Activated CD8-positive, alpha-beta memory T cell treated with anti-CD3 and anti-CD28 coated beads for 4 hours (primary cell): ENCODE measurements around the gene KLHL6.
"Not testable (repeated sequence)": the region's sequence is repeated elsewhere in the genome, so short reads cannot be mapped to it uniquely, and the experiment has no call there.

Experiments used
- DNase-seq, 2 donors: peaks; one replicate each; pipeline ENCODE4 v3.0.0-alpha.2; 2020; ENCODE audit warnings: low read depth in 2 of 2

KLHL6 gene

DNA sequence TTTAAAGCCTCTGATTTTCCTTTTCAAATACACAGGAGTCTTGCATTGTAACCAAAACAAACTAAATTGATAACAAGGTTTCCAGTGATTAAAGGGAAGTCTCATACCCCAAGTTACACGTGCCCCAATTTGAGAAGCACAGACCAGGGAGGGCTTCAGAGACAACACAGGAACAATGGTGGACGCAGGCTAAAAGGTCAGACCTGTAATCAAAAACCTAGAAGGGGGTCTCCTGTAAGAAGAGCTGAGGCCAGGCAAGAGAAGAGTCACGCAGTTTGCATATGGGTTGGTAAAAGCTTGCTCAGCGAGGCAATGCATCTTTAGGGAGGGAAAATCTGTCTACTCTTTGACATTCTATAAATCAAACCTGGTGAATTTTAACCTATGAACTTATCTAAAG, 68.5 kb downstream of the KLHL6 start:
- DNase-seq, result no peak

DNA sequence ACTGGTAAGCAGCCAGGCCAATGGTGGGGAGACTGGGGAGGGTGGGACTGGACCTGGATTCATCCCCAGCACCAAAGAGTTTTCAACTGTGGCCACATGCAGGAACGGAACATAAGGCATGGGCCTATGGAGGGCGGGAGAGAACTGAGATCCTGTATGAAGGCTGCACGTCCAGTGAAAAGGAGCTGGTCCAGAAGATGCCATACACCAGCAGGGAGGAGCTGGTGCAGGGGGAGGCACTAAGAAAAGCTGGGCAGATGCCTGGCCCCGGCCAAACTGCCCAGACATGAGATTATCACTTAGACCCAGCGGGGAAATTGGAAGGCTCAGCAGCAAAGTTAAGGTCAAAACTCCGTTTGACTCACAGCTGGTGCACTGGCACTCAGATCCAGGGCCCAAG, 69.0 kb downstream of the KLHL6 start:
- no peak for DNase-seq

DNA sequence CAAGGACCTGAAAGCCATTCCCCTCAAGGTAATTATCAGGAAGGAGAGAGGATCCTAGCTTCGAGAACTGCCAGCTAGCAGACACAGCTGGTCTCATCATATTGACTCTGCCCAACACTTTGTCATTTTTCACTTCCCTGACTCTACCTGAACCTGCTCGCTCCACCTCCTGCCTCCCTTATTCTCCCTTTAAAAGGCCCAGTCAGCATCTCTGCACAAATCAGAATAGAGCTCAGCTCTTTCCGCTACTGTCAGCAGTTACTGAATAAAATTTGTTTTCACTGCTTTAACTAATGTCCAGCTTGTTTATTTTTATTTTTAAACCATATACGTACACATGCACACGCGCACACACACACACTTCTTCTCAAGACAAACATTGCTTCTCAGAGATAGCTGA, 69.9 kb downstream of the KLHL6 start:
- no peak for DNase-seq

DNA sequence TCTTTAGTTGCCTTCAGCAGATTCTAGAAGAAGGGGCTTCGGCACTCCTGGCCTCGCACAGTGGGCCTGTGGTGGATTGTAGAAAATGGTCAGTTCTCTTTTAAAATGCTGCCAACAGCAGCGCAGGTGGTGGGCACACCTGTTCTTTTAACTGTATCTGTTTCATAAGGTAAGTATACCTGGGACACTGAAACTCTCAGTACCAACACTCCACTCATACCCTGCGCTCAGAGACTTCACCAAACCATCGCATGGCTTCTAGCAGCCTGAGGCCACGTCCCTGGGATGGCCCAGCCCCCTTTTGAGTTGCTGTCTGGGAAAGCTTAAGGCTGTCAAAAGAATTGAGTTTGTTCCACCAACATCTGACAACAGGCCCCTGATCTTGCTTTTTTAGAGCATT, 70.4 kb downstream of the KLHL6 start:
- no peak for DNase-seq

DNA sequence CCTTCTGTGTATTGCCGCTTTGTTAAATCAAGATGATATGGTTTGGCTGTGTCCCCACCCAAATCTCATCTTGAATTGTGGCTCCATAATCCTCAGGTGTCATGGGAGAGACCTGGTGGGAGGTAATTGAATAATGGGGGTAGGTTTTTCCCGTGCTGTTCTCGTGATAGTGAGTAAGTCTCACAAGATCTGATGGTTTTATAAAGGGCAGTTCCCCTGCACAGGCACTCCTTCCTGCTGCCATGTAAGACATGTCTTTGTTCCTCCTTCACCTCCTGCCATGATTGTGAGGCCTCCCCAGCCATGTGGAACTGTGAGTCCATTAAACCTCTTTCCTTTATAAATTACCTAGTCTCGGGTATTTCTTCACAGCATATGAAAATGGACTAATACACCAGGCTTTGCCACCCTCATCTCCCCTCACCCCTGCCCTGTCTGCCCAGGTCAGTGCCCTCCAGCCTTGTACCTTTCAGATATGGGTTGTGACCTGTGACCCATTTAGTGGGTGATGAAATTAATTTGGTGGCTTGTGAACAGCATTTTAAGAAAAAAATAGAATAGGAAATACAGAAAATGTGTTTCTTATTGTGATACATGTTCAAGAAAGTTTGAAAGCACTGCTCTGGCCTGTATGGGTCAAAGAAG, 71.0 kb downstream of the KLHL6 start:
- no peak for DNase-seq

DNA sequence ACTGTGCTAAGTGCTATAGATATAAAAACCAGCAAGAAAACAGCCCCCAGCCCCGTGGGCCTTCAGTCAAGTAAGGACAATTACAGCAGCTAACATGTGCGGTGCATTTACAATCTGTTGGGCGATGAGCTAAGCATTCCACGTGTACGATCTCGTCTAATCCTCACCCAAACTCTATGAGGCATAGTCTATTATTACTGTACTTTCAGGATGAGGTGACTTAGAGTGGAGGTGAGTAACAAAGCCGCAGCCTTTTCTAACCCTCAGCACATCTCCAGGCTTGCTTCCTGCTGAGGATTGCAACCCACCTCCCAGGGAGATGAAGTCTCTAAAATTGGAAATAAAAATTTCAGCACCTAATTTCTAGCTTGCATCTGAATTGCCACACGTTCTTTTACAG, 73.9 kb downstream of the KLHL6 start:
- no peak for DNase-seq

DNA sequence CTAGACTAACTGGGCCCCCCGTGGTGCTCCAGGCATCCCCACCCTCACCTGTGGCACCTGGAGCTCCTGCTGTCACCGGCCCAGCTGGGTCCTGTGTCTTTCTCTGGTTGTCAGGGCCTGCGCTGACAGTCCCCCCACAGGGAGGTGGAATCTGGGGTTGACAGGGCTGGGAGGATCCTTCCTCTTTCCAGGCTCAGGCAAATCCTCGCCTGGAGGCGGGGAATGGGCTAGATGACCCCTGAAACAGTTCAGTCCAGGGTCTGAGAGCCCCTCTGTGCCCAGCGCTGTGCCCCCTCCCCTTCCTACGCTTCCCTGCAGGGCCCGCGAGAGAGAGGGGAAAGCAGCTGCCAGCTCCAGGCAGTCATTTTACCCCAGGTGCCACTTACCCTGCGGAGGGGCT, 77.0 kb downstream of the KLHL6 start:
- no peak for DNase-seq

DNA sequence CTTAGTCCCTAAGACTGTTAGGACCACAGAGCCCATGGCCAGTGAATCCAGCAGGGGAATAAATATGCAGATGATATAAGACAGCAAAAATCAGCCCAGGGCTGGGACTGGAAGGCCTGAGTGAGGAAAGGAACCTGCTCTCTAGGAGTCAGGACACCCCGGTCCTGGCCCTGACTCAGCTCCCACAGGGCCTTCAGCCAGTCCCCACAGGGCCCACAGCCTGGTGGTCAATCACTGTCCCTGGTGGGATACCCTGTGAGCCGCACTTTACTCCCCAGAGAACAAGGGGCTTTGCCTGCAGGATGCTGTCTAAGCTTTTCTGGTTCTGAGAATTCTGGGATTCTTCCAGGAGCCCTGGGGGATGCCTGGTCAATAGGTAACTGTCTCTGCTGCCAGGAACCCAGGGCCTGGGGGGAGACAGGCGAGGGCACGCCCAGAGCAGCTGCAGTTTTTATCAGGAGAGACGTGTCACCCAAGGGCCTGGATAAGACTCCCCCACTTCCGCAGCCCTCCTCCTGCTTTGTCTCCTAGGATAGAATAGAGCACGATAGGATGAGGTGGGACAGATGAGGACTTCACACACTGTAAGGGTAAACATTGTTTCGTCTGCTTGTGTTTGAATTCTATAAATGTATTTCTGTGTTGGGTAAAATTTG, 77.6 kb downstream of the KLHL6 start:
- DNase-seq, result no peak

DNA sequence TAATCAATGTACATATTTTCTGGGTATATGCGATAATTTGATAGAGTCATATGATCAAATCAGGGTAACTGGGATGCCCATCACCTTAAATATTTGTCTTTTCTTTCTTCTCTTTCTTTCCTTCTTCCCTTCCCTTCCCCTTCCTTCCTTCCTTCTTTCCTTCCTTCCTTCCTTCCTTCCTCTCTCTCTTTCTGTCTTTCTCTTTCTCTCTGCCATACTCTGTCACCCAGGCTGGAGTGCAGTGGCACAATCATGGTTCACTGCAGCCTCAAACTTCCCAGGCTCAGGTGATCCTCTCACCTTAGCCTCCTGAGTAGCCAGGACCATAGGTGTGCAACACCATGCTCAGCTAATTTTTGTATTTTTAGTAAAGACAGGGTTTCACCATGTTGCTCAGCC, 79.7 kb downstream of the KLHL6 start:
- not testable (repeated sequence) for DNase-seq

DNA sequence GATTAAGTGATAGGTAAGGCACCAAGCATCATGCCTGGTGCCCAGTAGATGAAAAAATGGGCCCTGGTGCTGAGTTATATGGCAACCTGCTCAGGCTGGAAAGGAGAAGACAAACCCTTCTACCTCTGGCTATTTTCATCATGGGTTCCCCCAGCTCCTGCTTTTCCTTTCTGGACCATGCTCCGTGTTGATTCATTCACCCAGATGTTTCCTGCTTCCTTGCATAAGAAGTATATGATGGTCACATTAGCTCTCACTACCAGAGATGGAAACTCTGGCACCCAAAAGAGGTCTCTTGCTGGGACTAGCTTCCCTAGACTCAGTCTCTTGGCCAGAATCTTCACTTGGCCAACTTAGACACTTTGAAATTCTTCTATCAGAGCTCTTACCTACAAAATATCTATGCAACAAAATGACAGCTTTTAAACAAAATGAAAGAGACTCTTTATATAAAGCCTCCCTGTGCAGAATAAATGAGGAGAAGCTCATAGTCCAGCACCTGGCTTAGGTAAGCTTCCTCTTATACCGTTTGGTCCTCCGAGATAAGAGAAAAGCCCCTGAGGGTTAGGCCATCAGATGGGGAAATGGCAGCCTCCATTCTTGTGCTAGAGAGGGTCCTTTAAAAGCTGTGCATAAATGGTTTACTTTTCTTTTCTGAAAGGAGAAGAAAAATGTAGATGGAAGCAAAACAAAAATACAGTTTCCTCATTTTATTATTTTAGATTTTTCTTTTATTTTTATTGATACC, 80.3 kb downstream of the KLHL6 start:
- DNase-seq, result no peak

DNA sequence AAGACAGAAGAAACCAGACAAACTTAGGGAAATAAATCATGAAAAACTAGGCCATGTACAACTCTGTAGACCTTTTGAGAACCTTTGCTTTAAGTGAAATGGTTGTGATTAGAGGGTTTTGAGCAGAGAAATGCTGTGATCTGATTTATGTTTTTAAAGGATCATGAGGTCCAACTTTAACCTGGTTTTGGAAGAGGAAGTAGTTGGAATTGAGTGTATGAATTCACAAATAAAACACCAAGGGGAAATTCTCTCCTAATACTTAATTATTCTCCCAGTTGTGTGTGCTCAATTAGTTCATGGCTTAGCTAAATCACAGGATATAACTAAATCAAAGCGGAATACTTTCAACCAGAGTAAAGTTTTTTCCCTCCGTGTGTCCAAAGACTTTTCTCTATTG, 81.5 kb downstream of the KLHL6 start:
- DNase-seq, result no peak

DNA sequence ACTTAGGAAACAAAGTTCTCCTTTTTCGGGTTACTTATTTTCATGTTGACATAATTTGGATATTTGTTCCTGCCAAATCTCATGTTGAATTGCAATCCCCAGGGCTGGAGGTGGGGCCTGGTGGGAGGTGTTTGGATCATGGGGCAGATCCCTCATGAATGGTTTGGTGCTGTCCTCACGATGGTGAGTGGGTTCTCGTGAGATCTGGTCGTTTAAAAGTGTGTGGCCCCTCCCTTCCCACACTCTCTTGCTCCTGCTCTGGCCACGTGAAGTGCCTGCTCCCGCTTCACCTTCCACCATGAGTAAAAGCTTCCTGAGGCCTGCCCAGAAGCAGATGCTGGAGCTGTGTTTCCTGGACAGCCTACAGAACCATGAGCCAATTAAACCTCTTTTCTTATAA, 83.4 kb downstream of the KLHL6 start:
- DNase-seq, result no peak

DNA sequence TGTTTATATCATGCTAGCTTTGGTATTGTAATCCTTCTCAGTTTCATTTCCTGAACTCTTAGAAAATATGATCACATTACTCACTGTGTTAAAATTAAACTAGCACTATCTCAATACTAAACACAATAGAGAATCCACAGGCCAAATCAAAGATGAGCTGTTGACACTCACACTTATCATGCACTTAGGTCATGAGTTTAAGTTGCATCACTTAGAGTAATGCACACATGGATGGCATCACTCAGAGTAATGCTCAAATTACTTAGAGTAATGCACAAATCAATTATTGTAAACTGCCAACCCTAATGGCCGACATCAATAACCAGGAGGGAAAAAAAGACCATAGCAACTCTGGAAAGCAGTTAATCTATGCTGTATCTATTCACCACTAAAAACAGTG, 87.1 kb downstream of the KLHL6 start:
- no peak for DNase-seq

DNA sequence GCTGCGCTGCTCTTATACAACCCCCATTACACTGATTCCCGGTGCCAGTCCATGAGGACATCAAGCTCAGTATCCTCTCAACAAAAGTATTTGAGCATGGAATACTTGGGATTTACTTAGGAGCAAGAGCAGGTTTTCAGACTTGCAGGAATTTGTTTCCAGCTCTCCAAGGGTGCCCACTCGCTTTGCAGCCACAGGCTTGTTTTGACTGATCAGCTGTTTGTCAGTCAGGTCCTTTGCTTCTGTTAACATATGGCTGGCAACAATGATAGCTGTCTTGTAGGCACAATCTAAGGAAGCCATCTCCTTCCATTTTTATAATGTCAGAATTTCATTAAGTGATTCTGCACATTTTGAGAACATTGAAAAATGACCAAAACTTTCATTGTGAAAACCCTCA, 88.9 kb downstream of the KLHL6 start:
- no peak for DNase-seq

DNA sequence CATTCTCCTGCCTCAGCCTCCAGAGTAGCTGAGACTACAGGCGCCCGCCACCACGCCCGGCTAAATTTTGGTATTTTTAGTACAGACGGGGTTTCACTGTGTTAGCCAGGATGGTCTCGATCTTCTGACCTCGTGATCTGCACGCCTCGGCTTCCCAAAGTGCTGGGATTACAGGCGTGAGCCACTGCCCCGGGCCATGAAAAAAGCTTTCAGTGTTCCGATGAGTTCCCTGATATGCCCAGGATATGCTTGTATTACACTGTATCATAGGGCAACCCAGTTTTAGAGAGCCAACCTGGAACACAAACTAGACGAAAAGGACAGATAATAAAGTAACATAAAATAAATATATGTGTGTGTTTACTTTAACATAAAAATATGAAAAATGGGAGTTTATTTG, 89.8 kb downstream of the KLHL6 start:
- DNase-seq, result not testable (repeated sequence)

DNA sequence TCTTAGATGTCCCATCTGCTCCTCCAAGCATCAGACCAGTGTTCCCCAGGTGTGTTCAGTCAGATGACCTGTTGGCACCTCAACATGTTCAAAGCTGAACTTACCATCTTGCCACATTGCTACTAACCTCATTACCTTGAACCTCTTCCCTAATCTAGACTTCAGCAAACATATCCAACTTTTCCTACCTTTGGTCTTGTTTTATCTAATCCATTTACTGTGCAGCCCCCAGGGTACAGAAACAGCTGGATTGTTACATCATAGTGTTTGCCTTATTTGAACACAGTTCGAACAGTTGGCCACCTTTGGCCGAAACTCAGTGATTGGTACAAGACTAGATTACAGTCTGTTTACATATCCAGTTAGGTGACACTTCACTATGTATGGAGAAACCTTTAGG, 91.0 kb downstream of the KLHL6 start:
- DNase-seq, result no peak

DNA sequence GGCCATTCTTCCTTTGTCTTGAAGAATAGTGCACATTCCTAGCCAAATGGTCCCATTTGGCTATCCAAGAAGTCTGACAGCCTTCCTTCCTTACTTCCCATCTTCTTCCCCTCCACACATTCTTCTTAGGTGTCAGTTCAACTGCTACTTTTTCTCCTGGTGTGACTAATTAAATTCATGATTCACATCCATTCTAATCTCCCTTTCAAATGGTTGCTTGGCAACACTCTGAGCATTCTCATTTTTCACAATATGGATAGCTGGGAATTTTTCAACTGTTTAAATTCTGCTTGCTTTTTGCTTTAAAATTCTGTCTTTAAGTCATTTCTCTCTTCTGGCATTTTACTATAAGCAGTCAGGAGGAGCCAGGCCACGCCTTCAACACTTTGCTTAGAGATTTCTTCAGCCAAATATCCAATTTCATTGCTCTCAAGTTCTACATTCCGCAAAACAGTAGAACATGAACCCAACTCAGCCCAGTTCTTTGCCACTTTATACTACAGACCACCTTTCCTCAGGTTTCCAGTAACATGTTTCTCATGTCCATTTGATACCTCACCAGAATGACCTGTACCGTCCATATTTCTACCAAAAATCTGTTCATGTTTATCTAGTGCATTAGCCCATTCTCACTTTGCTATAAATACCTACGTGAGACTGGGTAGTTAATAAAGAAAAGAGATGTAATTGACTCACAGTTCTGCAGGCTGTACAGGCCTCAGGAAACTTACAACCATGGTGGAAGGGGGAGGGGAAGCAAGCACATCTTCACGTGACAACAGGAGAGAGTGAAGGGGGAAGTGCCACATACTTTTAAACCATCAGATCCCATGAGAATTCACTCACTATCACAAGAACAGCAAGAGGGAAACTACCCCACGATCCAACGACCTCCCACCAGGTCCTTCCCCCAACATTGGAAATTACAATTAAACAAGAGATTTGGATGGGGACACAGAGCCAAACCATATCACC, 95.1 kb downstream of the KLHL6 start:
- no peak for DNase-seq

DNA sequence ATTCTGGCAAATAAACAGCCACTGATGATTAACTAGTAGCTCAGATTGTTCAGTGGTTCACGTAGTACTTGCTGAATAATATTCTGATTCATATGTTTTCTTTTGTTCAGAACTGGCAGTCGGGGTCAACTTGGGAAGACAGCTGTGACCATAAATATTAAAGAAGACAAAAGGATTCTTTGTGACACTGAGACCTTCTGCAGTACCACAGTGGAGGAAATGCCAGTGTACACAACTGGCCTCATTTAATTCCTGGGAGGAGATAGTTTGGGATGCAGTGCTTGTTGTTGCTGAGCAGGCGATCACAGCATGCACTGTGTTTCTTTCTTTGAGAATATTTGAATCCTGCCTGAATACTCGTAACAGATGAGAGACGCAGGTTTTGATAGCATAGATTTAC, 100.4 kb downstream of the KLHL6 start:
- DNase-seq, result no peak

DNA sequence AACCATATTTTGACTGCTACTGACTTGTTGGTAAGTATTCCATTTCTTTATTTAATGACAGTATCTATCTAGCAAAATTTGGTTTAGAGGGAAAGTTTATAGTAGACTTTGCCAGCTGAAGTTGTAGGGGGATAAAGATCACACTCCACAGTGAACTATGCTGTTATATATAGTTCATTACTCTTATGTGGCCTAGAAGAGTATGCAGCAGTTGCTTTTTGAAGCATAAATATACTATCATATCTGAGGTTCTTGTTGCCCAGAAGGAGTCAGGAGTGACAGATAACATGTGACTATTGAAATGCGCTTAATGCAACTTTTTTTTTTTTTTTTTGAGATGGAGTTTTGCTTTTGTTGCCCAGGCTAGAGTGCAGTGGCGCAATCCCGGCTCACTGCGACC, 101.4 kb downstream of the KLHL6 start:
- no peak for DNase-seq

DNA sequence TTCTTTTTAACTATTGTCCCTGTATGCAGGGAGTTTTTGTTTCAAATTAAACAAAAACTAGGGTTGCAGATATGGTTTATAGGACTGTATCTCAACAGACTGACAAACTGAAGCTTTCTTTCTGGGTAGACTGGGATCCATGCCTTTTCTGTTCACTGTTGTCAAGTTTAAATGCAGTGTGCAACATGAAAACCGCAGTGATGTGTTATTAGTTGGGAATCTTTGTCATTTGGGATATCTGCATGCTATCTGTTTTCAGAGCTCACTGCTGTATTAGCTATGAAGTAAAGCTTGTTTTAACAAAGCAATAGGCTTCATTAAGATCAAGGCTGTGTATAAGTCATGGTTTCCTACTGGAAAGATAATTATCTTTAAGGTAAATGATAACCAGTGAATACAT, 105.7 kb downstream of the KLHL6 start:
- DNase-seq, result no peak

DNA sequence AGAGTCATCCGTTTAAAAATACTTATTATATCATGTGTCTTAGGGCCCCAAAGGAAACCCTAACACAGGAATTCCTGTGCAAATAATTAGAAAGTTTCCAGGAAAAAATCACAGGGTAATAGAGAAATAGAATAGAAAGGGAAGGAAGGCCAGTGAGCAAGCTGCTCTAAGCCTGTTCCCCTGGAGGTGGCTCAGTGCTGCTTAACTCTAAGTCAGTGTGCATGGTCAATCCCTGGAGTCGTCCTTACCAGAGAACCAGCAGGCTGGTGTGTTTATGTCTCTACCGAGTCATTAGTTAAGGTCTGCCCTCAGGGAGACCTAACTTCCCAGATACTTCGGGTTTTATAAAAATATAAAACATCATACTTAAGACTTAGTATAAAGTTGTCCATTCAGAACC, 106.1 kb downstream of the KLHL6 start:
- no peak for DNase-seq
